ENCODE results near the gene SCNN1B. TPM values are rescaled to one million over a fixed set of nuclear protein-coding genes. Genes with fewer than 3 reads are reported as not detected.

SCNN1B gene
- total and polyA plus RNA-seq, 9 donors, result 0.13 to 2.5 (median 1.0) TPM; not detected in 1

DNA sequence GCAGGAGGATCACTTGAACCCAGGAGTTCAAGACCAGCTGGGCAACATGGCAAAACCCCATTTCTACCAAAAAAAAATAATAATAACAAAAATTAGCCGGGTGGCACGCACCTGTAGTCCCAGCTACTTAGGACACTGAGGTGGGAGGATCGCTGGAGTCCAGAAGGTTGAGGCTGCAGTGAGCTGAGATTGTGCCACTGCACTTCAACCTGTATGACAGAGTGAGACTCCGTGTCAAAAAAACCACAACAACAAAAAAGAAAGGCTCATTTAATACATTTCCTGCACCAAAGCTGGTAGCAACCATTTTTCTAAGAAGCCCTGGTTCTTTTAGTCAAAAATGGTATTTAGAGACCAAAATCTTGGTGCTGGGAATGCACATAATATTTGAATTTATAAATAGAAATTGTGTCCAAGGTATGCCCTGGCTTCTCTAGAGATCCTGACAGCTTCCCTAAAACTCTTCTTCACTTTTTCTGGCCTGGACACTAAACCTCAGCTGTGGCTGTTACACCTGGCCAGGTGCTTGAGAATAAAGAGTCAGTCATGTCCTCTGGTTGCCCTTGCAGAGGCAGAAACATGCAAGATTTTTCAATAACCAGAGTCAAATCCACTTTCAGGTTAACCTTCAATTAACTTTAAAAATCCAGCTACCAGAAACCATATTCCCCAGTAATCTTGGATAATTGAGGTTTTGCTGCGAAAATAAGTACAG, 35.9 kb downstream of the SCNN1B start:
- 84 to 90% (median 84%) methylated on average over 5 of the region's 5 CpGs for WGBS, 3 donors
- no peaks in the 10 kb centered on the region for H3K27me3 ChIP-seq
- H3K4me3 ChIP-seq, result no peak overlapping the region
- H3K27ac ChIP-seq, result no peak overlapping the region
- DNase-seq, result no peak
- H3K36me3 ChIP-seq, result no peaks in the 10 kb centered on the region
- H3K9me3 ChIP-seq, result peaks cover 0 to 5% of the 10 kb centered on the region in 2 donors
- no peaks in the 10 kb centered on the region for H3K4me1 ChIP-seq (ENCODE audit: insufficient read depth)
- intact Hi-C loops (cut with DNase I), result no loop called here
- TF ChIP-seq EP300 (IDR thresholded peaks at IDR 0.05) (no peak), POLR2A (IDR thresholded peaks at IDR 0.05) (no peak)
- TF ChIP-seq, protein P1, sequence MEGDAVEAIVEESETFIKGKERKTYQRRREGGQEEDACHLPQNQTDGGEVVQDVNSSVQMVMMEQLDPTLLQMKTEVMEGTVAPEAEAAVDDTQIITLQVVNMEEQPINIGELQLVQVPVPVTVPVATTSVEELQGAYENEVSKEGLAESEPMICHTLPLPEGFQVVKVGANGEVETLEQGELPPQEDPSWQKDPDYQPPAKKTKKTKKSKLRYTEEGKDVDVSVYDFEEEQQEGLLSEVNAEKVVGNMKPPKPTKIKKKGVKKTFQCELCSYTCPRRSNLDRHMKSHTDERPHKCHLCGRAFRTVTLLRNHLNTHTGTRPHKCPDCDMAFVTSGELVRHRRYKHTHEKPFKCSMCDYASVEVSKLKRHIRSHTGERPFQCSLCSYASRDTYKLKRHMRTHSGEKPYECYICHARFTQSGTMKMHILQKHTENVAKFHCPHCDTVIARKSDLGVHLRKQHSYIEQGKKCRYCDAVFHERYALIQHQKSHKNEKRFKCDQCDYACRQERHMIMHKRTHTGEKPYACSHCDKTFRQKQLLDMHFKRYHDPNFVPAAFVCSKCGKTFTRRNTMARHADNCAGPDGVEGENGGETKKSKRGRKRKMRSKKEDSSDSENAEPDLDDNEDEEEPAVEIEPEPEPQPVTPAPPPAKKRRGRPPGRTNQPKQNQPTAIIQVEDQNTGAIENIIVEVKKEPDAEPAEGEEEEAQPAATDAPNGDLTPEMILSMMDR (IDR thresholded peaks at IDR 0.05), result no peak

DNA sequence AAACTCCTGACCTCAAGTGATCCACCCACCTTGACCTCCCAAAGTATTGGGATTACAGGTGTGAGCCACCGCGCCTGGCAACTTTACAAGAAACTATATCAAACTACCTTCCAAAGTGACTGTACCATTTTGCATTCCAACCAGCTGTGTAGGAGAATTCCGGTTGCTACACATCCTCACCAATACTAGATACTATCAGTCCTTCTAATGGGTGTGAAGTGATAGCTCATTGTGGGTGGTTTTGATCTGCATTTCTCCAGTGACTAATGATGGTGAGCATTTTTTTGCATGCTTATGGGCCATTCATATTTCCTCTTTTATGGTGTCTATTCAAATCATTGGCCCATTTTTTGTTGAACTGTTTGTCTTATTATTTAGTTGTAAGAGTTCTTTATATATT, 37.7 kb downstream of the SCNN1B start:
- no peak for DNase-seq
- Histone ChIP-seq H3K4me1 (ENCODE audit: insufficient read depth) (no peaks in the 10 kb centered on the region), H3K9me3 (peaks cover 0 to 5% of the 10 kb centered on the region in 2 donors), H3K36me3 (no peaks in the 10 kb centered on the region), H3K27ac (no peak overlapping the region), H3K27me3 (no peaks in the 10 kb centered on the region), H3K4me3 (no peak overlapping the region)
- intact Hi-C loops (cut with DNase I), result no loop called here
- WGBS, 3 donors, result 72 to 91% (median 90%) methylated on average over 3 of the region's 3 CpGs
- TF ChIP-seq, protein P1 (IDR thresholded peaks at IDR 0.05), result no peak
- TF ChIP-seq POLR2A (IDR thresholded peaks at IDR 0.05) (no peak), EP300 (IDR thresholded peaks at IDR 0.05) (no peak)

DNA sequence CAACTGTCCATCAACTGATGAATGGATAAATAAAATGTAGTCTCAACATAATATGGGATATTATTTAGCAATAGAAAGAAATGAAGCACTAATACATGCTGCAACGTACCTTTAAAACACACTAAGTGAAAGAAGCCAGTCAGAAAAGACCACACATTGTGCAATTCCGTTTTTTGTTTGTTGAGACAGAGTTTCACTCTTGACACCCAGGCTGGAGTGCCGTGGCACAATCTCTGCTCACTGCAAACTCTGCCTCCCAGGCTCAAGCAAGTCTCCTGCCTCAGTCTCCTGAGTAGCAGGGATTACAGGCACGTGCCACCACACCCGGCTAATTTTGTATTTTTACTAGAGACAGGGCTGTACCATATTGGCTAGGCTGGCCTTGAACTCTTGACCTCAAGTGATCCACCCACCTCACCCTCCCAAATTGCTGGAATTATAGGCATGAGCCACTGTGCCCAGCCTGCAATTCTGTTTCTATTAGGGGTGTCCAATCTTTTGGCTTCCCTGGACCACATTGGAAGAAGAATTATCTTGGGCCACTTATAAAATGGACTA, 40.1 kb downstream of the SCNN1B start:
- TF ChIP-seq POLR2A (IDR thresholded peaks at IDR 0.05) (no peak), EP300 (IDR thresholded peaks at IDR 0.05) (no peak)
- TF ChIP-seq, protein P1 (IDR thresholded peaks at IDR 0.05), result no peak
- Histone ChIP-seq H3K4me3 (no peak overlapping the region), H3K36me3 (no peaks in the 10 kb centered on the region), H3K27me3 (no peaks in the 10 kb centered on the region), H3K27ac (no peak overlapping the region), H3K9me3 (peaks cover 0 to 5% of the 10 kb centered on the region in 2 donors), H3K4me1 (ENCODE audit: insufficient read depth) (no peaks in the 10 kb centered on the region)
- WGBS, 3 donors, result 39 to 52% (median 42%) methylated on average over 5 of the region's 5 CpGs
- DNase-seq, result no peak
- intact Hi-C loops (cut with DNase I), result no loop called here

DNA sequence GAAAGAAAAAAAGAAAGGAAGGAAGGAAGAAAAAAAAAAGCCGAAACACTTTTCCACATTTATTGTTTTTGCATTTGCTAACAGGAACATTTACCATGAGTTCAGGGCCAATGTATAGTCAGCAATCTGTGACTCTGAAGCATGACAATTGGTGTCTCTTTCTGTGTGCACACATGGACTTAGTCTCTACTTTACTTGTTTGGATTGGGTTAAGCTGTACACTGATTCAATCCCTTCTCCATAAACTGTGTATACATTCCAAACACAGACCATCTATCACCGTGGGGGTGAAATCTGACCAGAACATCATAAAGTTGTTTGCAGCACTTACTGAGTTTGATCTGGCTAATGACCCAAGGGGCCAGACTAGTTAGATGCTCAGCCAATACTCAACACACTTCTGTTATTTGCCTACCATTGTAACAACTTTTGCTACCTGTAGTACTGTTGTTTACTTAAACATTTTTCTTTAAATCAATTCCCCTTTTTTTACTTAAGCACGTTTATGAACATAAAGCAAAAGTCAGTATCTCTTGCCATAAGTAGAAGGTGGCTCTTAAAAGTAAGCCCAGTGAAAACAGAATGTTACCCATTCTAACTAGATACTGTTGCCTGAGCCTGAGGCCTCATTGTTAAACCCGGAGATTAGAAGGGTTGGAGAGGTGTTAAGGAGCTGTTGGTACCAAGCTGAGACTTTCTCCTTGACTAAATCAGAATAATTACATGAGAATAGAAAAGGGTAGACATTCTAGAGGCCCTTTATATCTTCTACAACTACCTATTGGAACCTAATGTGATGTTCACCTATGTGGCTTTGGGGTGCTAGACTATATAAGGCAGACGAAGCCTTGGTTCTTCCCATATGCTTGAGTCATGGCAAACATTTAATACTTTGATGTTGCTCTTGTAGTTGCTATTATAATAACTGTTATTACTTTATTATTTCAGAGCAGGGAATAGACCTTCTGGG, 41.8 kb downstream of the SCNN1B start:
- intact Hi-C loops (cut with DNase I), result no loop called here
- no peak overlapping the region for H3K4me3 ChIP-seq
- WGBS, 3 donors, result 54 to 62% (median 54%) methylated on average over 5 of the region's 5 CpGs
- no peaks in the 10 kb centered on the region for H3K4me1 ChIP-seq (ENCODE audit: insufficient read depth)
- no peaks in the 10 kb centered on the region for H3K9me3 ChIP-seq
- no peaks in the 10 kb centered on the region for H3K36me3 ChIP-seq
- TF ChIP-seq, protein P1 (IDR thresholded peaks at IDR 0.05), result no peak
- no peak for TF ChIP-seq EP300 (IDR thresholded peaks at IDR 0.05)
- no peak for TF ChIP-seq POLR2A (IDR thresholded peaks at IDR 0.05)
- no peak for DNase-seq
- H3K27ac ChIP-seq, result no peak overlapping the region
- H3K27me3 ChIP-seq, result no peaks in the 10 kb centered on the region
